GM10248 (cell line): Measurements from ENCODE around the gene XAF1.

ENCODE experiments used
- CTCF ChIA-PET: fragments of 300-600 bp; sonication (Branson Sonifier 250); formaldehyde crosslinking; extraction: SDS; loops from one replicate; lab custom pipeline; 2021; ENCODE audit warnings: antibody characterized with exemption; lab: Yijun Ruan, JAX
- POLR2A ChIA-PET: fragments of 350-650 bp; sonication (Branson Sonifier 250); formaldehyde crosslinking; extraction: SDS; loops from one replicate; lab custom pipeline; 2020; ENCODE audit warnings: antibody characterized with exemption; lab: Yijun Ruan, JAX
- DNase-seq: peaks from one replicate; pipeline ENCODE4 v3.0.0; 2012; ENCODE audit errors: extremely low spot score
- TF ChIP-seq, protein P1 (sequence below): IDR thresholded peaks from 2 replicates; pipeline ENCODE4 v1.5.1; 2012; ENCODE audit warnings: mild to moderate bottlenecking, low read depth; ENCODE audit errors: extremely low read depth, missing control alignments, control extremely low read depth

Gene XAF1

DNA sequence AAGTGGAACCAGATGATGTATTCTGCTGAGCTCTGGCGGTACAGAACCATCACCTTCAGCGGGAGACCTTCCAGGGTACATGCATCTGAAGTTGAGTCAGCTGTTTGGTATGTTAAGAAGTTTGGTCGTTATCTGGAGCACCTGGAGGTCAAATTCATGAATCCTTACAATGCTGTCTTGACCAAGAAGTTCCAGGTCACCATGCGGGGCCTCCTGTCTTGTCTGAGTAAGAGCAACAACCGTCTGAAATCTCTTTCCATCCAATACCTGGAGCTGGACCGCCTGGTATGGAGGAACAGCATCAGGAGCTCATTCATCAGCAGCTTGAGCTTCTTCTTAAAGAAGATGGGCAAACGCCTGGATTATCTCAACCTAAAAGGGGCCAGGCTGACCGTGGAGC, 24.2 kb downstream of the XAF1 start:
- TF ChIP-seq, protein P1, sequence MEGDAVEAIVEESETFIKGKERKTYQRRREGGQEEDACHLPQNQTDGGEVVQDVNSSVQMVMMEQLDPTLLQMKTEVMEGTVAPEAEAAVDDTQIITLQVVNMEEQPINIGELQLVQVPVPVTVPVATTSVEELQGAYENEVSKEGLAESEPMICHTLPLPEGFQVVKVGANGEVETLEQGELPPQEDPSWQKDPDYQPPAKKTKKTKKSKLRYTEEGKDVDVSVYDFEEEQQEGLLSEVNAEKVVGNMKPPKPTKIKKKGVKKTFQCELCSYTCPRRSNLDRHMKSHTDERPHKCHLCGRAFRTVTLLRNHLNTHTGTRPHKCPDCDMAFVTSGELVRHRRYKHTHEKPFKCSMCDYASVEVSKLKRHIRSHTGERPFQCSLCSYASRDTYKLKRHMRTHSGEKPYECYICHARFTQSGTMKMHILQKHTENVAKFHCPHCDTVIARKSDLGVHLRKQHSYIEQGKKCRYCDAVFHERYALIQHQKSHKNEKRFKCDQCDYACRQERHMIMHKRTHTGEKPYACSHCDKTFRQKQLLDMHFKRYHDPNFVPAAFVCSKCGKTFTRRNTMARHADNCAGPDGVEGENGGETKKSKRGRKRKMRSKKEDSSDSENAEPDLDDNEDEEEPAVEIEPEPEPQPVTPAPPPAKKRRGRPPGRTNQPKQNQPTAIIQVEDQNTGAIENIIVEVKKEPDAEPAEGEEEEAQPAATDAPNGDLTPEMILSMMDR, result no peak
- ChIA-PET POLR2A (no interaction called here), CTCF (interaction anchor here (1.4 to 2.1 kb wide), 2 partner anchors 12 to 16 kb away, joined by 4 to 6 read pairs; no protein-coding TSS in a partner anchor)
- DNase-seq, result no peak

DNA sequence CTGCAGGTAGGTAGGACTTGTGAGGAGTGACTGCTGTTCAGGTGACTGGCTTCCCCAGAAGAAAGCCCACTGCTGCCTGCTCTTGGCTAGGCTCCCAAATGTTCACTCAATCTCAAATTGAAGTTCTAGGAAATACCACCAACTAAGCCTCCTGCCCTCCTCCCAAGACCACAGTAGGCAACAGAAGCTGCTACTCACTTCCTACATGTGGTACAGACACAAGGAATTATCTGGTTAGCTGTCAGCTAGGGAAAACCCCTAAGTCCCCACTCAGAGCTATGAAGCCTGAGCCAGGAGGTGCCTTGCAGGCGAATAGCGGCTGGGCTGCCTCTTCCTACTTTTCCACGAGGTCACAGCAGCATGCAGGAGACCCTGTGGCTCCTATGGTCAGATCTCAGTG, 25.0 kb downstream of the XAF1 start:
- DNase-seq, result no peak
- TF ChIP-seq, protein P1, result no peak
- POLR2A ChIA-PET, result no interaction called here
- CTCF ChIA-PET, result interaction anchor here (1.3 to 2.1 kb wide), 2 partner anchors 14 to 17 kb away, joined by 3 to 6 read pairs; no protein-coding TSS in a partner anchor

DNA sequence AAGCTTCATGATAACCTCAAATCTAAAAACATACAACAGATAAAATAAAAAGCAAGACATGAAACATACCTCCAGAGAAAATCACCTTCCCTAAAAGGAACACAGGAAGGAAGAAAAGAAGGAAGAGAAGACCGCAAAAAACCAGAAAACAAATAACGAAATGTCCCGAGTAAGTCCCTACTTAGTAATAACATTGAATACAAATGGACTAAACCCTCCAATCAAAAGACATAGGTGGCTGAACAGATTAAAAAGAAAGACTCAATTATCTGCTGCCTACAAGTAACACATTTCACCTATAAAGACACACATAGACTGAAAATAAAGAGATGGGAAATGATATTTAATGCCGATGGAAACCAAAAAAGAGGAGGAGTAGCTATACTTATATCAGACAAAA, 26.4 kb downstream of the XAF1 start:
- CTCF ChIA-PET, result interaction anchor here (2.0 kb wide), 1 partner anchor 61 kb away, joined by 4 read pairs; no protein-coding TSS in a partner anchor
- POLR2A ChIA-PET, result no interaction called here
- DNase-seq, result no peak
- TF ChIP-seq, protein P1, result no peak

DNA sequence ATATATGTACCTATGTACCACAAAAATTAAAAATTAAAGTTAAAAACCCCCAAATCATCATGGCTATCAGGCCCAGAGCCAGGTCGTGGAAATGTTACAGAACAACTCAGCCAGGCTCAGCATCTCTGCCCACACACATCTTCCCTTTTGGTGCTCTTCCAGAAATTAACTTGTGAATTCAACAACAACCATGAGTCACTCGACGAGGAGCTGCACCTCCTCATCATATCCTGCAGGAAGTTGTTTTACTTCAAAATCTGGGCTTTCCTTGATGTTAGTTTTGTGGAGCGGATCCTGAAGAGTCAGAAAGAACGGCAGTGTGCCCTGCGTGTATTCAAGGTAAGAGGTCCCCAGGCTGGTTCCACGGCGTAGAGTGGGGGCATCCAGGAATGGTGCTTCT, 30.8 kb downstream of the XAF1 start:
- CTCF ChIA-PET, result interaction anchor here (0.8 kb wide), 1 partner anchor 8 kb away, joined by 3 read pairs; no protein-coding TSS in a partner anchor
- POLR2A ChIA-PET, result no interaction called here
- no peak for DNase-seq
- TF ChIP-seq, protein P1, result no peak

DNA sequence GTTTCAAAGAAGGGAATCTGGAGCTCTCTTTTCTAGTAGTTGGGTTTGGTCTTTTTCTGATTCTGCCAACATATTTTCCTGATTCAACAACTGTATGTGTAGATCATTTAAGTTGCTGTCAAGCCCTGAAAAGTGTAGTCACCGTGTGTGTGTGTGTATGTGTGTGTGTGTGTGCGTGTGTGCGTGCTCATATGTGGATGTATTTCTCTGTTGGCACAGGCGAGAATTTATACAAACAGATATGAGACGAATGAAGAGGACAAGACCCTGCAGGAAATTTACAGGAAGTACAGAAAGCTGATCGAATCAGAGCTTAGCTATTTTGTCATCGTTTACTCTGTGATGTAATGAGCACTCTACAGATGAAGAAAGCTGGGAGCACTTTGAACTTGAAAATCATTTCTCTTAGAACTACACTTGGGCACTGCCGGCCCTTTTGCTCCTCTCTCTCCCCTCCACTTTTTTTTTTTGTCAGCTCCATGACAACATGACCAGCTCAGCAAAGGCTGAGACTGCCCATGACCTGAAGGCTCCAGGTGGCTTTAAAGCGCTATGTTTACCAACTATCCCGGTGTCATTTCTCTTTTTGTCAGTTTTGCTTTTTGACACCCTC, 31.3 kb downstream of the XAF1 start:
- ChIA-PET POLR2A (no interaction called here), CTCF (interaction anchor here (0.8 to 1.3 kb wide), 2 partner anchors 8 to 86 kb away, joined by 3 read pairs; no protein-coding TSS in a partner anchor)
- DNase-seq, result no peak
- TF ChIP-seq, protein P1, result no peak

DNA sequence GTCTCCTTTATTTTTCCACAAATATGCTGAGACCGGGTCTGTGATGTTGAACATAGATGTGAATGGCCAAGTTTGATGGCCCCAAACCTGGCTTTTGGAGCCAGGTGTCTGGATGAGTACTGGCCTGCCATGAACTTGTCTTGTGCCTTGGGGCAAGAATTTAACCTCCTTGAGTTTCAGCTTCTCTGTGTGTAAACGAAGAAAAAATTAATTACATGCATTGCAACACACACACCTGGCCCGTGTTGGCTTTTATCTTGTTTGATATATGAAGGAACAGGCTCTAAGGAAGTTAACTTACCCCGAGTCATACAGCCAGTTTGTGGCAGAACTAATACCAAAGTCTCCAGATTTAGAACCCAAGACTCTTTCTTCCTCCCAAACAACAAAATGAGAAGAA, 33.3 kb downstream of the XAF1 start:
- TF ChIP-seq, protein P1, result no peak
- ChIA-PET CTCF (interaction anchor here (1.2 kb wide), 1 partner anchor 29 kb away, joined by 3 read pairs; no protein-coding TSS in a partner anchor), POLR2A (no interaction called here)
- no peak for DNase-seq
